ENCODE results near the gene PNLIP.

The PNLIP gene

DNA sequence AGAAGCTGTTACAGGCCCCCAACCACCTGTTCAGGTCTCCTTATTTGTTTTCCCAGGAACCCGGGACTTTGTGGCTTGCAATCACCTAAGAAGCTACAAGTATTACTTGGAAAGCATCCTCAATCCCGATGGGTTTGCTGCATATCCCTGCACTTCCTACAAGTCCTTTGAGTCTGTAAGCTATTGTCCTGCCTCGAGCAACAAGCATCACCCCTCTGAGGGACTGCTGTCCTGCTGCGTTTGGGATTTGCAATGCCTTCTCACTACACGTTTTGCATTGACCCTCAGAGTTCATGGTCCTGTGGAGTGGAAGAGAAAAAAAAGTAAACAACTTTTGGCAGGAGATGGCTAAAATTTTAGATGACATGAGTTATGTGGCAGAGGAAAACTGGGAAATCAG lies 54.3 kb downstream of the PNLIP start:
- Histone ChIP-seq H3K27ac (no peak overlapping the region), H3K4me3 (no peak overlapping the region), H3K9ac (ENCODE audit: insufficient read length) (no peak overlapping the region), H3K9me3 (ENCODE audit: low read depth, low read length) (no peaks in the 10 kb centered on the region), H3K36me3 (ENCODE audit: insufficient read depth, low read length) (no peaks in the 10 kb centered on the region)
- TF ChIP-seq FOXP2 (optimal IDR thresholded peaks at IDR 0.05; ENCODE audit: control extremely low read depth, extremely low read length, insufficient read depth) (no peak), POLR2AphosphoS5 (IDR thresholded peaks at IDR 0.05; ENCODE audit: borderline replicate concordance, low read depth, low read length) (no peak), EZH2 (IDR thresholded peaks at IDR 0.05) (no peak)
- no peak for DNase-seq (ENCODE audit: low read depth, low spot score)

DNA sequence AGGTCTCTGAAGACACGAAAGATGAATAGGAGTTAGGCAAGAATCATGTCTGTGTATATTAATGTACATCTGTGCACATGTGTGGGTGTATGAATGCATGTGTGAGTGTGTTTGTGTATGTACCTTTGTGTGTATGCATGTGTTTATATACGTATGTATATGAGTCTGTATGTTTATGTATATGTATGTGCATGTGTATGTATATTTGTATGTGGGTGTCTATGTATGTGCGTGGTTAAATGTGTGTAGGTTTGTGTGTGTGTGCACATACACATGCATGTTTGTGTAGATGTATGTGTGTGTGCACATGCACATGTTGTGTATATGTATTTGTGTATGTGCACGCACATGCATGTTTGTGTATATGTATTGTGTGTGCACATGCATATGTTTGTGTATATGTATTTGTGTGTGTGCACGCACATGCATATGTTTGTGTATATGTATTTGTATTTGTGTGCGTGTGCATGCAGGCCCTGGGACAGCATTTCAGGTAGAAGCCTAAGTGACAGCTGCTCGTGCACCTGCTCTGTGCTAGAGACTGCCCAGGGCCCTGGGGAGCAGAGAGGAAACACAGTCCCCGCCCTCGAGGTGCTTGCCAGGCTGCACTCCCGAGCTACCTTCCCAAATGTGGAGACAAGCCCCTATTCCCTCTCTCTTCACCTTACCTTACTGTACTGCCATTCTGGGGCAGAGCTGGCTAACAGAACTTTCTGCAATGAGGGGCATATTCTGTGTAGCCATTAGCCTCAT lies 57.1 kb downstream of the PNLIP start:
- H3K27ac ChIP-seq: no peak overlapping the region
- H3K36me3 ChIP-seq (ENCODE audit: insufficient read depth, low read length): no peaks in the 10 kb centered on the region
- no peaks in the 10 kb centered on the region for H3K9me3 ChIP-seq (ENCODE audit: low read depth, low read length)
- H3K9ac ChIP-seq (ENCODE audit: insufficient read length): no peak overlapping the region
- no peak for DNase-seq (ENCODE audit: low read depth, low spot score)
- no peak for TF ChIP-seq POLR2AphosphoS5 (IDR thresholded peaks at IDR 0.05; ENCODE audit: borderline replicate concordance, low read depth, low read length)
- no peak for TF ChIP-seq EZH2 (IDR thresholded peaks at IDR 0.05)
- no peak for TF ChIP-seq FOXP2 (optimal IDR thresholded peaks at IDR 0.05; ENCODE audit: control extremely low read depth, extremely low read length, insufficient read depth)
- no peak overlapping the region for H3K4me3 ChIP-seq

DNA sequence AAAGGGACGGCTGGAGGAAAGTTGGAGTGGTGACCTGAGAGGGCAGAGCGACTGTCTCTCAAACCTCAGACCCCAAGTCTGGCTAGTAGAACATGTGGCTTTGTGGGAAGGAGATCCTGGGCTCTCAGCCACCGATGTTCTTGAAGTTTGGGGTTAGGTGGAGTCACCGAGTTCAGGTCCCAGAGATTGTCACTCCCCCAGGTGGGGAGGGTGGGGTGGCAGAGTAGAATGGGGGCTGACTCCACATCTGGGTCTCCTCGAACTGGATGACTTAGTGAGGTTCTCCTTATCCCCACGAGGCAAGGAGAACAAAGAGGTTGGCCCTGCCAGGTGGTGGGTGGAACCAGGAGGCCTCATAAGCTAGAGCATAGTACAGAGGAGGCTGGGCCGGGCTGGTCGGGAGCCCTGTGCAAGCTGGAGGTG lies 60.3 kb downstream of the PNLIP start:
- H3K9me3 ChIP-seq (ENCODE audit: low read depth, low read length): no peaks in the 10 kb centered on the region

DNA sequence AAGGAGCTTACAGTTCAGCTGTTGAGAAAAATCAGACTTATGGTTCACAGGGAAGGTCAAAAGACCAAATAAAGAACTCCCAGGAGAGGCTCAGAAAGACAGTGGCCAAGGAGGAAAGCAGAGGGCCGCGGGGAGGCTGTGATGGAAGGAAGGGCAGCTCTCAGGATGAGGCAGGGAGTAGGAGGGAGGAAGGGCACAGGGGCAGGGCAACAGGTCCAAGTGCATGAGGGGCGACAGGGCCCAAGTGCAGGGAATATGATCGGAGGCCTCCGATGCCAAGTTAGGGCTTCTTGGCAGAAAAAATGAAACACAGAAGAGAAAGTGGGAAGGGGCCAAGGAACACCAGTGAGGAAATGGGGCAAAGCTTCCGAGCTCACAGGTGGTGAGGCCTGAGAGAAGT lies 61.6 kb downstream of the PNLIP start:
- DNase-seq (ENCODE audit: low read depth, low spot score): no peak
- no peaks in the 10 kb centered on the region for H3K36me3 ChIP-seq (ENCODE audit: insufficient read depth, low read length)
- no peak overlapping the region for H3K9ac ChIP-seq (ENCODE audit: insufficient read length)
- H3K9me3 ChIP-seq (ENCODE audit: low read depth, low read length): no peaks in the 10 kb centered on the region
- no peak for TF ChIP-seq POLR2AphosphoS5 (IDR thresholded peaks at IDR 0.05; ENCODE audit: borderline replicate concordance, low read depth, low read length)
- no peak overlapping the region for H3K27ac ChIP-seq
- H3K4me3 ChIP-seq: no peak overlapping the region

More for the DNA sequence above, 60.3 kb downstream of the PNLIP start:
- TF ChIP-seq FOXP2 (optimal IDR thresholded peaks at IDR 0.05; ENCODE audit: control extremely low read depth, extremely low read length, insufficient read depth) (no peak), EZH2 (IDR thresholded peaks at IDR 0.05) (no peak), POLR2AphosphoS5 (IDR thresholded peaks at IDR 0.05; ENCODE audit: borderline replicate concordance, low read depth, low read length) (no peak)
- no peak for DNase-seq (ENCODE audit: low read depth, low spot score)
- no peaks in the 10 kb centered on the region for H3K36me3 ChIP-seq (ENCODE audit: insufficient read depth, low read length)
- H3K27ac ChIP-seq: no peak overlapping the region
- no peak overlapping the region for H3K4me3 ChIP-seq
- no peak overlapping the region for H3K9ac ChIP-seq (ENCODE audit: insufficient read length)

DNA sequence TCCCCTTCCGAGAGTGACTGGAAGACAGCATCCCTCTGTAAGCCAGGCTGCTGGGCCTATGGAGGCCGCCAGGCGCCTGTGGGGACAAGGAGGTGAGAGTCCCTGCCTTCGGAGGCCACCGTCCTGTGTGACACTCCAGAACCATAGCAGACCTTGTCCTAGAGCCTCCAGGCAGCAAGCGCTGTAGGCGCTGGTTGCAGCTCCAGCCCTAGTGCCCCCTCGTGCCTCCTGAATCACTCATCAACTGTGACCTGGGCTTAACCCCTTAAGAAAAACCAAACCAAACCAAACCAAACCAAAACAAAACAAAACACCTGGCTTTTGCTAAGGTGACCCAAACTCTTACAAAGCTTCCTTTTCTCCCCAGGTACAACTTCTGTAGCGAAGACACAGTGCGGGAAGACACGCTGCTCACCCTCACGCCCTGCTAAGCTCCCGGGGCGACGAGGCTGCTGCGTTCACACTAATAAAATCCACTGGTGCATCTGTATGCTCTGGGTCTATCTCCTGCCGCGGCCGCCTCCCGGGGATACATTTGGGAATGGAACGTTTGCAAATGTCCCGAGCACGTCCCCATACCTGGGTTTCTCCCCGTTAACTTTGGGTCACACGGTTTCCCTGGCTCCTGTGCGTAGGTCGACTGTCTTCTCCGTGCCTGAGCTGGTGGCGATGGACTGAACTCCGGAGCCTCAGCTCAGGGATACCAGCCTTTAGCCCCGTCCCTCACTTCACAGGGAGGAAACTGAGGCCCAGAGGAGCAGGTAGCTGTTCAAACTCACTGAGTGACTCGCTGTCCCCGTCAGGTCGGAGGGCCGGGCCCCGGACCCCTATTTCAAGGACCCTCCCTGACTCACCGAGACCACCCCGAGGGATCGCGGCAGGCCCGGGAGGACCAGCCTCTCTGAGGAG lies 63.2 kb downstream of the PNLIP start:
- Histone ChIP-seq H3K9me3 (ENCODE audit: low read depth, low read length) (no peaks in the 10 kb centered on the region), H3K36me3 (ENCODE audit: insufficient read depth, low read length) (no peaks in the 10 kb centered on the region), H3K27ac (no peak overlapping the region), H3K4me3 (no peak overlapping the region; the same call in 1 of the 2 replicates), H3K9ac (ENCODE audit: insufficient read length) (no peak overlapping the region)
- no peak for TF ChIP-seq EZH2 (IDR thresholded peaks at IDR 0.05)
- no peak for TF ChIP-seq POLR2AphosphoS5 (IDR thresholded peaks at IDR 0.05; ENCODE audit: borderline replicate concordance, low read depth, low read length)
- TF ChIP-seq FOXP2 (optimal IDR thresholded peaks at IDR 0.05; ENCODE audit: control extremely low read depth, extremely low read length, insufficient read depth): no peak
- DNase-seq (ENCODE audit: low read depth, low spot score): no peak

DNA sequence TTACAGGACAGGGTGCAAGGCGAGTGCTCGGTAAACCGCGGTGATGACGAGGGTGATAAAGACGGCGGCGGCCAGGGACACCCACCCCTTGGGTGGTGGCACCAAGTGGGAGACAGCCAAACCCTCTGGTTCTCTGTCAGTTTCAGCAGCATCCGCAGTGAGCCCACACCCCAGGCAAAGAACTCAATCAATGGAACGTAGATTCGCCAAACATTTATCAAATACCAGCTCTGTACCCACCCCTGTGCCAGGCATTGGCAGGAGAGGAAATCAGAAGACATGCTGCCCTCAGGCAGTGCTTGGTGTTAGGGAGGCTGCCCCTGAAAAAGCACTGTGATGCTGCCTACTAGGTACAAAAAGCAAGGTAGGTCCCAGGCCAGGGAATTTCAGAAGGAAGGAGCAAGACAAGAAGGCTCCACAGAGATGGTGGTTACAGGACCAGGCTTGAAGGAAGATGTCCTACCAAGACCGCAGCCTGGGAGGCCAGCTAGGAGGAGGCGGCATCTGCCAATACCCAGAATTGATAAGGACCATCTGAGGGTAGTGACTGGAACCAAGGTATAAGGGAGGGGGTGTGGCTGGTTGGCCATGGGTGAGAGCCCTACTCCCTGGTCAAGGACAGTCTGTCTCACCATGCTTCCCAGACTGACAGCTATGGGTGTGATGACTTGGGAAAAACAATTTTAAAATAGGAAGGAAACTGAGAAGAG lies 64.9 kb downstream of the PNLIP start:
- no peak for DNase-seq (ENCODE audit: low read depth, low spot score)
- no peak overlapping the region for H3K9ac ChIP-seq (ENCODE audit: insufficient read length)
- no peak overlapping the region for H3K27ac ChIP-seq
- no peaks in the 10 kb centered on the region for H3K9me3 ChIP-seq (ENCODE audit: low read depth, low read length)
- TF ChIP-seq POLR2AphosphoS5 (IDR thresholded peaks at IDR 0.05; ENCODE audit: borderline replicate concordance, low read depth, low read length): no peak
- no peak for TF ChIP-seq FOXP2 (optimal IDR thresholded peaks at IDR 0.05; ENCODE audit: control extremely low read depth, extremely low read length, insufficient read depth)
- no peak overlapping the region for H3K4me3 ChIP-seq
- no peaks in the 10 kb centered on the region for H3K36me3 ChIP-seq (ENCODE audit: insufficient read depth, low read length)

DNA sequence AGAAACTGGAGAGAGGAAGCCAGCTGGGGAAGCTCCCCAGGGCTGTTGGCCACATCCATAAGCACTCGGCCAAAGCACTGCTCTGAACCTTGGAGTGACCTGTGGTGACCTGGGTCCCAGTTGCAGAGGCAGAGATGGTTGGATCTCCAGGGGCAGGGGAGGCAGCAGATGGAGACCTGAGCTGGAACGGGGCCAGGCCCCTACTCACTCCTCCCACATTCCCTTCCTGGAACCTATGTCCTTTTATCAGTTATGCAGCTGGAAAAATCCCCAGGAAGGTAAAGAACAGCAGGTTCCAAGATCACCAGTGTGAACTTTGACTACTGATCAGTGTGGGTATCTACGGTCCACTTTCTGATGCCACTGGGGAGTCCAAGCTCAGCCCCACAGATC lies 65.4 kb downstream of the PNLIP start:
- H3K4me3 ChIP-seq: no peak overlapping the region
- H3K27ac ChIP-seq: no peak overlapping the region
- no peaks in the 10 kb centered on the region for H3K9me3 ChIP-seq (ENCODE audit: low read depth, low read length)
- no peak for TF ChIP-seq EZH2 (IDR thresholded peaks at IDR 0.05)
- no peak for TF ChIP-seq FOXP2 (optimal IDR thresholded peaks at IDR 0.05; ENCODE audit: control extremely low read depth, extremely low read length, insufficient read depth)
- no peak overlapping the region for H3K9ac ChIP-seq (ENCODE audit: insufficient read length)
- no peak for DNase-seq (ENCODE audit: low read depth, low spot score)
- no peaks in the 10 kb centered on the region for H3K36me3 ChIP-seq (ENCODE audit: insufficient read depth, low read length)

DNA sequence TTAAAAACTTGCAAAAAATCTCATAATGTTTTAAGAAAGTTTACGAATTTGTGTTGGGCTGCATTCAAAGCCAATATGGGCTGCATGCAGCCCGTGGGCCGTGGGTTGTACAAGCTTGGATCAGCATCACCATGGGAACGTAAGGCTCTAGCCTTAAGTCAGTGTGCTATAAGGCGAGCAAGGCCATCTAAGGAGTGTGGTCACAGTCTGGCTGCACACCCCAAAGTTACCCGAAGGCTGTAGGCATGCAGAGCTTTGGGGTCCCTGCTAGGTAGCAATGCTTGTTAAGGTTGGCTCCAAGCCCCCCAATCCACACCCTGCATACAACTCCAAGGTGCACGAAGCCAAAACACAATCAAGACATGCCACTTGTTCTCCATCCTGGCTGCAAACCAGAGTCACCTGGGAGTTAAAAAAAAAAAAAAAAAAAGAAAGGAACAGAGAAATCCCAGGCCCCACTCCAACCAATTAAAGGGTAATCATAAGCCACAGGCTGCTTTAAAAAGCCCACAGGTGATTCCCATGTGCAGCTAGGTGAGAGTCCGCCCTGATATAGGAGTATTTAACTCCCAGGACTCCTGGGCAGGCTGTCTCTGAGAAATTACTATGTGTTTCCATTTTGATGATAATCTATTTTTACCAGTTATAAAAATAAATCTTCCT lies 66.5 kb downstream of the PNLIP start:
- DNase-seq (ENCODE audit: low read depth, low spot score): no peak
- Histone ChIP-seq H3K27ac (no peak overlapping the region), H3K9me3 (ENCODE audit: low read depth, low read length) (no peaks in the 10 kb centered on the region), H3K9ac (ENCODE audit: insufficient read length) (no peak overlapping the region), H3K4me3 (no peak overlapping the region), H3K36me3 (ENCODE audit: insufficient read depth, low read length) (no peaks in the 10 kb centered on the region)
- TF ChIP-seq FOXP2 (optimal IDR thresholded peaks at IDR 0.05; ENCODE audit: control extremely low read depth, extremely low read length, insufficient read depth) (no peak), POLR2AphosphoS5 (IDR thresholded peaks at IDR 0.05; ENCODE audit: borderline replicate concordance, low read depth, low read length) (no peak), EZH2 (IDR thresholded peaks at IDR 0.05) (no peak)

All from SK-N-MC (cell line).